ENCODE measurements around the gene CADM1. TPM values are rescaled to one million over a fixed set of nuclear protein-coding genes. Genes with fewer than 3 reads are reported as not detected.

Gene CADM1
- total RNA-seq, 1 donor from 2014 or later: 51.1 TPM

- Histone ChIP-seq H3K36me3 (no peaks in the 10 kb centered on the region), H3K27ac (replicated peaks) (no peak overlapping the region), H3K27me3 (ENCODE audit: low read depth) (peaks cover 28% of the 10 kb centered on the region), H3K4me3 (no peak overlapping the region), H3K4me1 (peaks cover 12% of the 10 kb centered on the region), H3K9me3 (replicated peaks) (no peaks in the 10 kb centered on the region)
- DNase-seq: no peak
- TF ChIP-seq, protein P1, sequence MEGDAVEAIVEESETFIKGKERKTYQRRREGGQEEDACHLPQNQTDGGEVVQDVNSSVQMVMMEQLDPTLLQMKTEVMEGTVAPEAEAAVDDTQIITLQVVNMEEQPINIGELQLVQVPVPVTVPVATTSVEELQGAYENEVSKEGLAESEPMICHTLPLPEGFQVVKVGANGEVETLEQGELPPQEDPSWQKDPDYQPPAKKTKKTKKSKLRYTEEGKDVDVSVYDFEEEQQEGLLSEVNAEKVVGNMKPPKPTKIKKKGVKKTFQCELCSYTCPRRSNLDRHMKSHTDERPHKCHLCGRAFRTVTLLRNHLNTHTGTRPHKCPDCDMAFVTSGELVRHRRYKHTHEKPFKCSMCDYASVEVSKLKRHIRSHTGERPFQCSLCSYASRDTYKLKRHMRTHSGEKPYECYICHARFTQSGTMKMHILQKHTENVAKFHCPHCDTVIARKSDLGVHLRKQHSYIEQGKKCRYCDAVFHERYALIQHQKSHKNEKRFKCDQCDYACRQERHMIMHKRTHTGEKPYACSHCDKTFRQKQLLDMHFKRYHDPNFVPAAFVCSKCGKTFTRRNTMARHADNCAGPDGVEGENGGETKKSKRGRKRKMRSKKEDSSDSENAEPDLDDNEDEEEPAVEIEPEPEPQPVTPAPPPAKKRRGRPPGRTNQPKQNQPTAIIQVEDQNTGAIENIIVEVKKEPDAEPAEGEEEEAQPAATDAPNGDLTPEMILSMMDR (IDR thresholded peaks at IDR 0.05; ENCODE audit: borderline replicate concordance): no peak
- intact Hi-C loops (cut with micrococcal nuclease): no loop called here
These were observed 10.7 kb downstream of the CADM1 start for GRCh38 chr11:115493488-115493887.

GRCh38 chr11:115489466-115489865 is 14.7 kb downstream of the CADM1 start:
- Histone ChIP-seq H3K27me3 (ENCODE audit: low read depth) (peaks cover 18% of the 10 kb centered on the region), H3K27ac (replicated peaks) (no peak overlapping the region), H3K4me3 (no peak overlapping the region), H3K36me3 (no peaks in the 10 kb centered on the region), H3K4me1 (peaks cover 6% of the 10 kb centered on the region), H3K9me3 (replicated peaks) (no peaks in the 10 kb centered on the region)
- DNase-seq: no peak
- intact Hi-C loops (cut with micrococcal nuclease): no loop called here
- TF ChIP-seq, protein P1 (IDR thresholded peaks at IDR 0.05; ENCODE audit: borderline replicate concordance): no peak

- TF ChIP-seq, protein P1 (IDR thresholded peaks at IDR 0.05; ENCODE audit: borderline replicate concordance): no peak
- no peaks in the 10 kb centered on the region for H3K36me3 ChIP-seq
- no peak overlapping the region for H3K27ac ChIP-seq (replicated peaks)
- H3K9me3 ChIP-seq (replicated peaks): no peaks in the 10 kb centered on the region
- H3K4me3 ChIP-seq: no peak overlapping the region
- intact Hi-C loops (cut with micrococcal nuclease): no loop called here
- H3K4me1 ChIP-seq: peaks cover 6% of the 10 kb centered on the region
- peaks cover 18% of the 10 kb centered on the region for H3K27me3 ChIP-seq (ENCODE audit: low read depth)
- no peak for DNase-seq
These were observed 15.3 kb downstream of the CADM1 start for GRCh38 chr11:115488945-115489344.

DNA sequence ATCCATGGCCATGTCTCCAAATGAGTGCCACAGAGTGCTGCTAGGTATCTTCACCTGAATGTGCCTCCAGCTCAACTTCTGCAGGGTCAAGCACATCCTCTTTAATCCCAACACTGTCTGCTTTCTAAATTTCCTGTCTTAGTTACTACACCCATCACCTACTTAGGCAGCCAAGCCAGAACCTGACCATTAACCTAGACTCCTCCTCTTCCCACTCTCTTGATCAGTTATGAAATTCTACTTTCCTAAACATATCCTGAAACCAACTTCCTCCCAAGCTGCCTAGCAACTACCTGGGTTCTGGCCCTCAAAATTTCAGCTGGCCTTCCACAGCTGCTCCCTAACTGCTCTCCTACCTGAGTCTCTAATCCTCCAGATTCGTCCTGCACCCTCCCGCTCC is 22.7 kb downstream of the CADM1 start:
- no peak overlapping the region for H3K27ac ChIP-seq (replicated peaks)
- no peak for DNase-seq
- TF ChIP-seq, protein P1 (IDR thresholded peaks at IDR 0.05; ENCODE audit: borderline replicate concordance): no peak
- no peaks in the 10 kb centered on the region for H3K27me3 ChIP-seq (ENCODE audit: low read depth)
- H3K4me1 ChIP-seq: no peaks in the 10 kb centered on the region
- no peaks in the 10 kb centered on the region for H3K36me3 ChIP-seq
- no peak overlapping the region for H3K4me3 ChIP-seq
- intact Hi-C loops (cut with micrococcal nuclease): no loop called here
- no peaks in the 10 kb centered on the region for H3K9me3 ChIP-seq (replicated peaks)

- Histone ChIP-seq H3K36me3 (no peaks in the 10 kb centered on the region), H3K27me3 (ENCODE audit: low read depth) (no peaks in the 10 kb centered on the region), H3K4me3 (no peak overlapping the region), H3K4me1 (no peaks in the 10 kb centered on the region), H3K27ac (replicated peaks) (no peak overlapping the region), H3K9me3 (replicated peaks) (no peaks in the 10 kb centered on the region)
- TF ChIP-seq, protein P1 (IDR thresholded peaks at IDR 0.05; ENCODE audit: borderline replicate concordance): no peak
- intact Hi-C loops (cut with micrococcal nuclease): no loop called here
- DNase-seq: no peak
These were observed 23.6 kb downstream of the CADM1 start for GRCh38 chr11:115480611-115481010.

GRCh38 chr11:115477410-115477809 is 26.8 kb downstream of the CADM1 start:
- H3K9me3 ChIP-seq (replicated peaks): no peaks in the 10 kb centered on the region
- no peaks in the 10 kb centered on the region for H3K4me1 ChIP-seq
- no peaks in the 10 kb centered on the region for H3K36me3 ChIP-seq
- no peaks in the 10 kb centered on the region for H3K27me3 ChIP-seq (ENCODE audit: low read depth)
- intact Hi-C loops (cut with micrococcal nuclease): no loop called here
- TF ChIP-seq, protein P1 (IDR thresholded peaks at IDR 0.05; ENCODE audit: borderline replicate concordance): no peak
- no peak overlapping the region for H3K4me3 ChIP-seq
- no peak overlapping the region for H3K27ac ChIP-seq (replicated peaks)
- no peak for DNase-seq
